HG03469 (cell line): ENCODE results near the gene FAS.

ENCODE experiments used
- ATAC-seq: cut with Tn5 transposase; IDR thresholded peaks from one replicate; pipeline ENCODE4 v1.9.1; 2021; ENCODE audit warnings: mild to moderate bottlenecking, moderate library complexity, moderate number of reproducible peaks; ENCODE audit not compliant: unreplicated experiment

The FAS gene

DNA sequence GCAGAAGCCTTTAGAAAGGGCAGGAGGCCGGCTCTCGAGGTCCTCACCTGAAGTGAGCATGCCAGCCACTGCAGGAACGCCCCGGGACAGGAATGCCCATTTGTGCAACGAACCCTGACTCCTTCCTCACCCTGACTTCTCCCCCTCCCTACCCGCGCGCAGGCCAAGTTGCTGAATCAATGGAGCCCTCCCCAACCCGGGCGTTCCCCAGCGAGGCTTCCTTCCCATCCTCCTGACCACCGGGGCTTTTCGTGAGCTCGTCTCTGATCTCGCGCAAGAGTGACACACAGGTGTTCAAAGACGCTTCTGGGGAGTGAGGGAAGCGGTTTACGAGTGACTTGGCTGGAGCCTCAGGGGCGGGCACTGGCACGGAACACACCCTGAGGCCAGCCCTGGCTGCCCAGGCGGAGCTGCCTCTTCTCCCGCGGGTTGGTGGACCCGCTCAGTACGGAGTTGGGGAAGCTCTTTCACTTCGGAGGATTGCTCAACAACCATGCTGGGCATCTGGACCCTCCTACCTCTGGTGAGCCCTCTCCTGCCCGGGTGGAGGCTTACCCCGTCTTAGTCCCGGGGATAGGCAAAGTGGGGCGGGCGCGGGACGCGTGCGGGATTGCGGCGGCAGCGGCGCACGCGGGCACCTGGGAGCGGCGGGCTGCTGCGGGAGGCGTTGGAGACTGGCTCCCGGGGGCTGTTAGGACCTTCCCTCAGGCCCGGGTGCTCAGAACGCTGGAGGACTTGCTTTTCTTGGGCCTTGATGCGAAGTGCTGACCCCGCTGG lies at the start of gene FAS:
TSS of gene FAS (plus strand) at position 415 of the 777 bp plus-strand sequence. CDS start at position 494, 79 bp downstream.
- peak; percentile 35 for ATAC-seq

DNA sequence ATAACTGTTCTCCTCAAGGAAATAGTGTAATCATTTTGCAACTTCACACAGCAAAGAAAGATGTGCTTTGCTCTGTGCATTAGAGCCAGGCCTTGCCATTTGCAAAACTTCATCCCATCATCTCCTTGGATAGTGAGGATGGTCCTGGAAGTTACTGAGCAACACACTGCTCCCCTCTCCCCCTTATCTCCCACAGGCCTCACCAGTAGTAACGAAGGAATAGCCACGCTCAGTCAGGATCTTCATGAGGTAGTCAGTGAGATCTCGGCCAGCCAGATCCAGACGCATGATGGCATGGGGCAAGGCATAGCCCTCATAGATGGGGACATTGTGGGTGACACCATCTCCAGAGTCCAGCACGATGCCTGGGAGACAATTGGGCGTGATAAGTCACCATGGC lies 49.6 kb upstream of the FAS start:
- ATAC-seq: no peak

DNA sequence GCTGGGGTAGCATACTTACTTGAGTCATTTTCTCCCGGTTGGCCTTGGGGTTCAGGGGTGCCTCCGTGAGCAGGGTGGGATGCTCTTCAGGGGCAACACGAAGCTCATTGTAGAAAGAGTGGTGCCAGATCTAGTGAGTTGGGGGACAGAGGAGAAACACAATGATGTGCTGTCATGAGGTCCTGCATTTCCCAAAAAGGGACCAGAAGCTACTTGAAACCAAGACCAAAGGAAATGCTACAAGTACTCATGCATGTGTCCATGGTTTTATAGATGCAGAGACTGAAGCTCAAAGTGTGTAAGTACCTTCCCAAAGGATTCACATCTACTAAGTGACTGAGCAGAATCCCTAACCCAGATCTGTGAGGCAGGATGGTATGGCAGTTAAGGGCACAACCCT lies 46.8 kb upstream of the FAS start:
- no peak for ATAC-seq

DNA sequence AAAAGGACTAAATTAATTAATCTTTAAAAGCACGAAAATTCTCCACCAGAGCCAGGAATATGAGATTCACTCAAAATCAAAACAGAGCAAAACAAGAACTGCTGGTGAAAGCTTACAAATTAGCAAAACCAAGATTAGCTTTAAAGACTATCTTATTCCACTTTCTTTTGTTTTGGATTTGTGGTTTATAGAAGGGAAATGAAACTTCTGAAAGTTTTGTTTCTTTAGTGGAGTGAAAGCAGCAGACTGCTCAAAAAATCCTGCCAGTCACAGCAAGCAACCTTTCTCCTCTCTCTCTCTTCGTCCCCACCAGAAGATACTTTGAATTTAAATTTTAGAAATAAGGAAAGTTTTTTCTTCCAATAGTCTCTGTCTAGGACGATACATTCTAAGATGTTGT lies 45.8 kb upstream of the FAS start:
- no peak for ATAC-seq

DNA sequence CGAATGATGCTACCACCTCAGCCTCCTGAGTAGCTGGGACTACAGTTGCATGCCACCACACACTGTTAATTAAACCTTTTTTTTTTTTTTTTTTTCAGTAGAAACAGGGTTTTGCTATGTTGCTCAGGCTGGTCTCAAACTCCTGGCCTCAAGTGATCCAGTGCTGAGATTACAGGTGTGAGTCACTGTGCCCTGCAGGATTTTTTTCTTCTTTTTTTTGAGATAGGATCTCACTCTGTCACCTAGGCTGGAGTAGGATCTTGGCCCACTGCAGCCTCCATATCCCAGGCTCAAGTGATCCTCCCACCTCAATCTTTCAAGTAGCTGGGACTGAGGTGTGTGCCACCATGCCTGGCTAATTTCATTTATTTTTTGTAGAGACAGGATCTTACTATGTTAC lies 44.4 kb upstream of the FAS start:
- ATAC-seq: no peak

DNA sequence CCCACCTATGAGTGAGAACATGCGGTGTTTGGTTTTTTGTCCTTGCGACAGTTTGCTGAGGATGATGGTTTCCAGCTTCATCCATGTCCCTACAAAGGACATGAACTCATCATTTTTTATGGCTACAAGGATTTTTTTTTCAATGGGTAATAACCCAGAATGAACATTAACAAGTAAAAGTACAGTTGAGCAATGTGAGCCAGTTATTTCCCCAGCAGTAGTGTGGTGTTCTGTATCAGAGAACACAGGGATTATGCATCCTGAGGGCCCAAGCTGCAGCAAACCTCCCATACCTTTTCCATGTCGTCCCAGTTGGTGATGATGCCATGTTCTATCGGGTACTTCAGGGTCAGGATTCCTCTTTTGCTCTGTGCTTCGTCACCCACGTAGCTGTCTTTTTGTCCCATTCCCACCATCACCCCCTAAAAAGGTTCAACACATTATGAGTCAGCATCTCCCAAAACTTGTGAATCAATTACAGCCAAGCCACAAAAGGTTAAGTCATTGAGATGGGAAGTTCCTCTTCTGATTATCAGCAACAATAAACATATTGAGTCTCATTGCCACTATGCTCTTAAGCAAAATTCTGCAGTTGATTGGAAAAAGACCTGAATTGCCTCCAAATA lies 43.5 kb upstream of the FAS start:
- no peak for ATAC-seq

DNA sequence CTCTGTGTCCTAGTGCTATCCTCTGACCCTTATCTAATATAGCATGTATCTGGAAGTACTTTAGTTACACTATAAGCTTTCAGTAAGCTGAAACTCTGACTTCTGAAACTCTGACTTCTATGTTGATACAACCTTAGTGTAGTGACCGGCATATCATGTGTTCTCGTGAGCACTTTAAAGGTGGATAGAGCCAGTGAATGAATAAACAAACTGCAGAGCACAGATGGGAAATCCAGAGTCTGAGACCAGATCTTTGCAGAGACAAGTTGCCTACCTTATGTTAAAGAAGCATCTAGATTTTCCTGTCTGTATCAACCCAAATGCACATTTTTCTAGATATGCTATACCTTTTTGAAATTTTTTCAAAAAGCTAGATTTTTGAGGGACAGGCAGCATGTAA lies 41.5 kb upstream of the FAS start:
- ATAC-seq: no peak

DNA sequence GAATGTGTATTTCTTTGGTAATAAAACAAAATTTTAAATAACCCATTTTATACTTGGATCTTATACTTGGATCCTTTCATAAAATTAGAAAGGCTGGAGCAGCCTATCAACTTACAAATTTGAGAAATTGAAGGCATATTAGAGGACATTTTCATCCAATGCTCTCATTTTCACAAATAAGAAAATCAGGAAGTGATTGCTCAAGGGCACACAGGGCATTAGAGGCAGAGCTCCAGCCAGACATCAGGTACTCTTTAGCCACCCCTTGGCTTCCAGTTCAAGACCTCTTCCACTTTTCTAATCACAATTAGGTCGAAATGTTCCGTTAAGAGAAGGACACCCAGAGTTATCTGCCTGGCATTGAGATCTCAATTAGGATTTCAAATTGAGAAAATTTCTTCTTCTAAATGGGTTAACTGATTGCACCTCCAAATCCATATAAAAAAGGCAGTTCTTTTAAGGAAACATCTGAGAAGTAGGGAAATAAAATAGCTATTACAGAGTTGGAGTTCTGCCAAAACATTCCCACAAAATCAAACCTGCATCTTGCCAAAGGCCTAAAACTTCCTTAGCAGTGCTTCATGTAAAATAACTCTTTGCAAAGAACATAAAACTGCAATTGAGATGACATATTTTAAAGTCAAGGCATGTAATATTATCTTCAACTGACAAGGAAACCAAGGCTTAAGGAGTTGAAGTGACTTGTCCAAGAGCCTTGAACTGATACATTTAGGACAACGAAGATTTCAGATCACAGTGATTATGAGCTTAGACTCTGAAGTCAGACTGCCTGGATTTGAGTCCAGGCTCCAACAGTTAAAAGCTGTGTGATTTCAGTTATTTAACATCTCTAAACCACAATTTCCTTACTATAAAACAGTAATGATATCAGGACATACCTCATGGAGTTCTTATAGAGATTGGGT lies 40.4 kb upstream of the FAS start:
- ATAC-seq: no peak

DNA sequence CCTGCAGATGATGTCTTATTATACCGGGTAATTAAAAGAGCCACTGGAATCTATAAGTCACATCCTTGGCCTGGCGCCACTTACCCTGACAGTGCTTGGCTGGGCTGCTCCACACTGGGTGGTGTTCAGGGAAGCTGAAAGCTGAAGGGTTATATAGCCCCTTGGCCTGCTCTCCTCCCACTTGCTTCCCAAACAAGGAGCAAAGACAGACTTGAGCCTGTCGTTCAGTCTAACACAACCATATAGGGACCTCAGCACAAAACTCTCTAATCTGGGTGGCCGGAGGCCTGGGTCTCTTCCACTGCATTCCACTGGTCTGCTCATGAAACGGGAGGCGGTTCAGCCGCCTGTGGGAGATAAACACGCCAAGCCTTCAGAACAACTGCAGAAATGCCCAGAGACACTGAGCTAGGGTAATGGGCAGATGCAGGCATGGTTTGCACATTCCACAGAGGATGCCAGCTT lies 37.9 kb upstream of the FAS start, which contains the start of gene ACTA2:
TSS of gene ACTA2 (minus strand) at position 127 of the 465 bp plus-strand sequence. CDS start 3,843 bp downstream, outside the sequence.
- no peak for ATAC-seq

DNA sequence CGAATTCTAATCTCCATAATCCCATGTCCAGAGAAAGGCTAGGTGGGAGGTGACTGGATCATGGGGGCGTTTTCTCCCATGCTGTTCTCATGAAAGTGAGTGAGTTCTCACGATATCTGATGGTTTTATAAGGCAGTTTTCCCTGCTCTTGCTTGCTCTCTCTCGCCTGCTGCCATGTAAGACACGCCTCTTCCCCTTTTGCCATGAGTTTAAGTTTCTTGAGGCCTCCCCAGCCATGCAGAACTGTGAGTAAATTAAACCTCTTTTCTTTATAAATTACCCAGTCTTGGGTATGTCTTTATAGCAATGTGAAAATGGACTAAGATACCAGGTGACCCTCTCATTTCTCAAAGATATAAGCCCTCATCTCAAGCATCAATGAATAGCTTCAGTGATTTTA lies 36.9 kb upstream of the FAS start:
- no peak for ATAC-seq

DNA sequence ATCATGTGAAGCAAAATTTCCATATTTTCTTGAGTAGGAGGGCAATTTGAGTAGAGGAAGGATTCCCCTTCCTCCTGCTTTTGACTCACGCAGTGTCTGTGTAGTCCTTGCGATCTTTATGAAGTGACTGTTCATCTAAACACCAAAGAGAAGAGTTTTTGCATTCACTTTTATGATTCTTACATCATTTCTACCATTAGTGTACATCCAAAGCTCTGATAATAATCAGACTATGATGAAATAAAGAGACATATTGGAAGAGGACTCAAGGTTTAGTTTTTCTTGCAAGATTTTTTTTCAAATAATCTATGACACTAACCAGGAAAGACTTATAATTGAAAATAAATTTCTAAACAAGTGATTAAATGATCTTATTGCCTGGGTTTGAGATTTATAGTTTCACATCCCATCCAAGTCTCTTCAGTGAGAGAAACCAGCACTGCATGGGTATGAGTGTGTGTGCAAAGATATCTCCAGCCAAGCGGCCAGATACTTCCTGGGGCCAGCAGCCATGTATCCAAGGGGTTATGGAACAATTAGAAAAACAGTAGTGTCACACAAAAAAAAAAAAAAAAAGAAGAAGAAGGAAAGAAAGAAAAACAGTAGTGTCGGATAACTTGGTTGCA lies 36.0 kb upstream of the FAS start:
- no peak for ATAC-seq

DNA sequence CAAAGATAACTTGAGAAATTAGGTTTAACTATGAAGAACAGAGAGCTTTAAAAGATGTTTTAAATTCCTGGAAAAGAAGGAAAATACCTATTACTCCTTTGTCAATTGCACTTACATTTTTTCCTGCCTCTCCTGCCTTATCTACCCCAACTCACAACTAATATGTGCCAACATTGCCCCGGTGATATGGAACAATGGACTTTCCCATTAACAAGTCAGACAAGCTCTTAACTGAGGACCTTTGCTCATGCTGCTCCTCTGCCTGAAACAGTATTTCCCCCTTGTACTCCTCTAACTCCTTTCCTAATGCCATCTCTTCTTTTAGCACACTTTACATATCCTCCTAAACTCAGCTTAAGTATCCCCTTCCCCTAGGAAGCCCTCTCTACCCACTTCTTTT lies 33.2 kb upstream of the FAS start:
- no peak for ATAC-seq

DNA sequence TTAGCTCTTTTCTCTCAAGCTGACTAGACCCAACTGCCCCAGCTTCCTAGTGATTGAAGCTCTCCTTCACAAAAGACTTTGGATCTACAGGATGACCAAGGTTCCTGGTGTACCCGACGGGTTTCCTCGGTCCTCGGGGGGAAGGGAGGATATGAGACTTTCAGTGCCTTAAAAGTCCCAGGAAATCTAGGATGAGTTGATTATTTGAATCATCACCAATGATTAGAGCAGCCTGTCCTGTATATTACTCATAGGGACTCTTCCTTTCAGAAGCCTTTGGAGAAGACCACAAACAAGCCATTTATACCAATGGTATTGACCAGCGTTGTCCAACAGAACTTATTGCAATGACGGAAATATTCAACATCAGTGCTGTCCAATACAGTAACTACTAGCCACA lies 31.9 kb upstream of the FAS start:
- no peak for ATAC-seq

DNA sequence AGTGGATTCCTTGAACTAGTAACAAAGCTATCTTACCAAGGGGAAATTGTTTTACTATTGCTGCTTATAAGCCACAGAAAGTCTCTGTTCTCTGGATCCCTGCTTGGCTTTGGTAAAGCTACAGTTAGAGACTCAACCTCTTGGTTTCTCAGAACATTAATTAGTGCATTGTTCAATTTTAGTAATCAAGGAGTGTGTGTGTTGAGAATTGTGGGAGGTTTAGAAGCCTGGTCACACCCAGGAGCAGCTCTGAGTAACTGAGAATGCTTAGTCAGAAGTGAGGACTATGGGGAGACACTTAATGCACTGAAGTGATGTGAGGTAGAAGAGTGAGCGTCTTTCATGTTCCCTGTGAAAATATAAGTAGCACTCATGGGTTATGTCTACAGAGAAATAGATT lies 29.8 kb upstream of the FAS start:
- no peak for ATAC-seq

DNA sequence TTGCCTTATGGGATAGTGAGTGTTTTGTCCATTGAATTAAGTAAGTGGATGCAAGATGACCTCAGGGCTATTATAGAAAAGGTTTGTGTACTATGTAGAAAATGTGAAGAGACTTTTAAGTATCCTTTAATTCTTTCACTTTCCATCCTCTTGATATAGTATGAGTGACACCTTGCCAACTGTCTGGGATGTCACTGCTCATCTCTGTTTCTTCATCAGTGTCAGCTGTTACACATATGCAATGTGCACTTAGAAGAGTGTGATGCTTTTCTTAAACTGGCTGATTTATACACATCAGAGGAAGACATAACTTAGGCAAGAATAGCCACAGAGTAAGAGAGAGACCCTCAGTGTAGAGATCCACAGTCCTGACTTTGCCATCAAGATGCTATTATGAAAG lies 29.3 kb upstream of the FAS start:
- no peak for ATAC-seq

DNA sequence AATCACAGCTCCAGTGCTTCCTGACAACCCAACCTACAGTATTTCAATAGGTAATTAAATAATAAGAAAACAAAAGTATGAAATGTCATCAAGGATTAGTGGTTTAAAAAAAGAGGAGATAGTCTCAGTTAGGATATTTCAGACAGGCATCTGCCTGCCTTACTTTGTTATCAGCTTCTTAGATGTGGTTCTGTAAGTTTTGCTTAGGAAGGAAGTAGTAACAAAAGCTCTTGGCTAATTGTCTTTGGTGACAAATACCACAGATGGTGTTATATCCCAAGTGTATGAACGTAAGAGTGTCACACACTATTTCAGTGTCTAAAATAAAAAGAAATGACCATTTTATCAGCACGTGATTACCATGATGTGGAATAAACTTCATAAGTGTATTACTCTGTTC lies 28.3 kb upstream of the FAS start:
- no peak for ATAC-seq

DNA sequence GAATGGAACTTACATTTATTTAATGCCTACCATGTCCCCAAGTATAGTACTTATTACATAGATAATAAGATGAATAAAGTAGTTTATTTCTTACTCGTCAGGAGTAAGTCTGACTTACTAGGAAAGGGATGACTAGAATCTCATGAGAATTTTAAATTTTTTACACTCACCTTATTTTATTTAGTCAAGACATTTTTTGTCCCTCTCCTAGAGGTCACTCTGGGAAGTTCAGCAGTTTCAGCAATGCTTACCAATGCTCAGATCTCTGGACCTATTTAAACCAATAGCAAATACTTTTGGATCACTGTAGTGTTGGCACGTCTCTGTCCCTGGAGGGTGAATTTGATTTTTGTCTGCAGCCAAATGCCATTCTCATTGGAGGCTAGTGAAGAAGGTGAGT lies 27.3 kb upstream of the FAS start:
- no peak for ATAC-seq

DNA sequence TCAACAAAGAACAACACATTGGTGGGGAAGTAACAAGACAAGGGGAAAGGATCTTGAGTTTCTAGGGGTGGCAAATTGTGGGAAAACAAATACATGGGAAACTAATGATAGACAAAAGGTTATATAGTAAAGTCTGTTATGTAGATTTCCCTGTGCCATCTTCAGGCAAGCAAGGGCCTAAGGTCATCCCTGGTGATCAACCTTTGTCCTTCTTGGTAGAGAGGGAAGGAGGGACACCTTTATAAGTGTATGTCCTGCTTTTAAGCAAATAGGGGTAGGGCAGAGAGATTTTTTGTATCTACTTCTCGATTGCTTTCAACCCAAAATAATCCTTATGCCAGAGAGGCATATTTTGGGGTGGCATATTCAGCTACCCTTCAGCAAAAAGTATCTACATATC lies 26.2 kb upstream of the FAS start:
- ATAC-seq: no peak

DNA sequence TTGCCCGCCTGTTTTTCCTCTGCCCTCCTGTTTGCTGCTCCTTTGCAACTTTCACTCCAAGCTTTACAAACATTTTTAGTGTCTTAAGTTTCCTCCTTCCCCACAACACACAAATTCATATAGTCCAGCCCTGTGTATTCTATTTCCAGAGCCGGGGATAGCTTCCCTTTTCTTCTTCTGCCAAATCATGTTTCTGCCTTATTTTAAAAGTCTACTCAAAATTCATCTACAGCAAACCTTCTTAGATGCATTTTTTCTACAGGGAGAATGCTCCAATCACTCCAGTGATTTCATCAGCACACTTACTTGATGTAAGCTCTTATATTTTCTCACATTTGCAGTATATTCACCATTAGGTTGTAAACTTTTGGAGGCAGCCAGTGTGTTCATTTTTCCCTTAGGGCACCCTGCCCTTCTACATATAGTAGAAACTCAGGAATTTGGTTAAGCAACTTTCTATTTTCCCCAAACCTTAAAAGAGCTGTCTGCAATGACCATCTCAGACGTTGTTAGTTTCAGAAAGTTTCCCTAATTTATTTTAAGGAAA lies 25.7 kb upstream of the FAS start:
- no peak for ATAC-seq

DNA sequence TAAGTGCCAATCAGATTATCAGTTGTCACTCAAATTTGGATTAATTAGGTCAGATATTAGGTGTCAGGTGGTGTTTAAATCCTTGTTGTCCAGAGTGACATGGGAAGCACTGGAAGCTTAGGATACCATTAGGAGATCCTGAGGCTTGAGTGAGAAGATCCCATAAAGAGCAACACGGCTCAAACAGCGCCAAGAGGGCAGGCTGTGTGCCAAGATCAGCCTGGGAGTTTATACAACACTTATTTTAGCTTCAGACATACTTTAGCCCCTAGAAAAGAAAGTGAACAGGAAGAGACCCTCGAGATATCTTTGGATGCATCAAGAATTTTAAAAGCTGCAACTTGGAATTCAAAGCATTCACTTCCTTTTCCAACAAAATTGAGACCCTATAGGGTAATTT lies 23.8 kb upstream of the FAS start:
- ATAC-seq: no peak

DNA sequence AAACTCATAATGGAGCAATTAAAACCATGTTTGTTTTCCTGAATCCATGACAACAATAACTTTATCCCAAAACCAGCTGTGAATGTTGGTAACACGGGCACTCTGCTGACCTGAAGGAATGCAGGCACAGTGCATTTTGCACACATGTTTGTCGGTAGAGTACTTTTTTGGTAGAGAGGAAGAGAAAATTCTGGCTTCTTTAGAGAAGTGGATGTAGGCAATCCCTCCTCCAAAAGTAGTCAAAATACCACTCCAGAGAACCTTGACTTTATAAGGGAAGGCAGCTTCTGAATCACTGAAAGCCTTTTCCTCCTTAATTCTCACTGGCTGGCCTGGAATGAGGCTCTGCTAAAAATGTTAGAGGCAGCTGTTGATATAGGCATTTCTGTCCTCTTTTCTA lies 22.2 kb upstream of the FAS start:
- no peak for ATAC-seq
